Cardiac fibroblast (primary cell): ENCODE data around the gene PPP1R1B.
A peak's percentile ranks its signal among the peaks of the same experiment; 100 is the strongest.
"Not testable (repeated sequence)": the region's sequence is repeated elsewhere in the genome, so short reads cannot be mapped to it uniquely, and the experiment has no call there.

Experiments
- DNase-seq, 2 donors: peaks; one replicate each; pipeline versions ENCODE4 v3.0.0 to v3.0.0-alpha.2; 2010; ENCODE audit warnings: low read depth in 2 of 2
- H3K4me3 ChIP-seq, 2 donors: replicated peaks in 1 of 2; 1 replicate in 1 of 2; 2 replicates in 1 of 2; pipeline ENCODE4 v1.5.1; 2011; ENCODE audit warnings: low read depth in 2 of 2, low read length in 2 of 2, mild to moderate bottlenecking in 2 of 2, moderate library complexity in 1 of 2
- CTCF ChIP-seq: IDR thresholded peaks from one replicate; pipeline ENCODE4 v1.5.1; 2011; ENCODE audit warnings: low read depth, mild to moderate bottlenecking, low read length, inconsistent platforms

Gene PPP1R1B

DNA sequence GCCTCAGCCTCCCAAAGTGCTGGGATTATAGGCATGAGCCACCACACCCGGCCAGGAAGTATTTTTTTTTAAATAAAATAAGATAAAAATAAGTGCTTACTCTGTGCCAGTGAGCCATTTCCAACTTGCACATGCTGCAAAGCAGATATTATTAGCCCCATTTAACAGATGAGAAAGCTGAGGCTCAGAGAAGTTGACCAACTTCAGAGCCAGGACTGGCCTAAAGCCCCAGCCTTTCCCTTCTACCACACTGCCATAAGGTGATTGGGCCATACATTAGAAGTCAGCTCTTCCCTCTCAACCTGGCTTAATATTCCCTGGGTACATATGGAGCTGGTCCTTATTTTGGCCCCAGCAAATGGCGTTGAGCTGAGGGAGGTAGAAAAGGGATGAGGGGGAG lies 44.1 kb upstream of the PPP1R1B start:
- no peak for DNase-seq
- no peak for TF ChIP-seq CTCF

GRCh38 chr17:39590180-39590579 lies 36.6 kb upstream of the PPP1R1B start:
- not testable (repeated sequence) for H3K4me3 ChIP-seq, DNase-seq

More for the DNA sequence above, 44.1 kb upstream of the PPP1R1B start:
- H3K4me3 ChIP-seq: no peak overlapping the region

DNA sequence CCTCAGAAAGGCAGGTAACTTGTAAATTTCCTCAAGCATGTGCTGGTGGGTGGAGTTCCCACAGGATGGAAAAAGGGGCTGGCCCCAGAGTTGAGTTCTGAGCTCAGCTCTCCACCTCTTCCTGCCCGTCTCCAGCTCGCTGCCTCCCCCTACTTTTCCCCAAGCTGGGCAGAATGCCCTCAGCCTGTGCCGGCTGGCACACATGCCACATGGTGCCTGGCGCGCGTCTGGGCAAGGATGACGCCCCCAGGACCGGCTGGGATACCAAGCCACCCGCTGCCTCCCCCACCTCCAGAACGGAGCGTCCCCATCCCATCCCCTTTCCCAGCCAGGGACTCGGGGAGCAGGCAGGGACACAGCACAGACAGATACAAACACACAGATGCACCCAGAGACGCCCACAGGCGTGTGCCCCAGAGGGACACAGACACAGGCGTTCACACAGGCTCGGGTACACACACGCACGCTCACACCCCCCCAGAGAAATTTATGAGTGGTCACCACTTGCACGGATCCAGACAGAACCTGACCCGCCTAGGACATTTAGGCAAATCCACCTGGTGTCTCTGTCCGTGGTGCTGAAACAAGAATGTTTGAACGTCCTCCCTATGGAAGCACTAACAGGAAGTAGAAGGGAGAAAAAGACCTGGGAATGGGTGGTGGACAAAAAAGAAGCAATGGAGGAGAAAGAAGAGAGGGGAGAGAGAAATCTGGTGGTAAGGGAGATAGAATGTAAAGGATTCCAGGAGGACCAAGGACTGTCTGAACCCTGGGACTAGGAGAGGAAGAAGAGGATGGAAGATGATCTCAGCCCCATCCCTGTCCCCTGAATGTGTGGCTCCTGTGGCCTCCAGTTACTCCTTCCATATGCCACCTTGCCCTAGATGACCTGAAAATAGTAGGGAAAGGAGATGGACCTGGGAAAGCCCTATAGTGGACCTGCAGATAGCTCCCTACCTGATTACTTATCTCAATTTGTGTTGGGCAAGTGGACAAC lies 34.5 kb upstream of the PPP1R1B start:
- no peak overlapping the region for H3K4me3 ChIP-seq
- no peak for TF ChIP-seq CTCF
- DNase-seq: peak; percentile 53 to 58

GRCh38 chr17:39593371-39593770 lies 33.4 kb upstream of the PPP1R1B start:
- no peak for DNase-seq
- no peak overlapping the region for H3K4me3 ChIP-seq
- no peak for TF ChIP-seq CTCF

DNA sequence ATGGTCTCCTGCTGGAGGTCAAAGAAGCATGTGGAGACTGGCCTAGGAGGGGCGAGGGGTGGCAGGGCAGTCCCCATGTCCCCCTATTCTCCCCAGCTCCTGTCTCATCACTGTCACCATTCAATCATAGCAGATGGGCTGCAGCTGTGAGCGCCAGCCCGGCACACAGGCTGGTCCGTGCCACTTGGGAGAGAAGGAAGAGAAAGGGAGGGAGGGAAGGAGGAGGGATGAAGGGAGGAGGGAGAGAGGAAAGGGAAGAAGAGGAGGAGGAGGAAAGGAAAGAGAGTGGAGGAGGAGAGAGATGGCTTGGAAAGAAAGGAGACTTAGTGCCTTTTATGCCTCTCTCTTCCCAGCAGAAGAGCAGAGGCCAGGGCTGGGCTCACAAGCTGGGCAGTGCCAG lies 31.5 kb upstream of the PPP1R1B start:
- no peak overlapping the region for H3K4me3 ChIP-seq

GRCh38 chr17:39595928-39596510 lies 30.7 kb upstream of the PPP1R1B start:
- no peak overlapping the region for H3K4me3 ChIP-seq
- no peak for TF ChIP-seq CTCF
- DNase-seq: no peak

More for the DNA sequence above, 31.5 kb upstream of the PPP1R1B start:
- no peak for TF ChIP-seq CTCF
- no peak for DNase-seq

DNA sequence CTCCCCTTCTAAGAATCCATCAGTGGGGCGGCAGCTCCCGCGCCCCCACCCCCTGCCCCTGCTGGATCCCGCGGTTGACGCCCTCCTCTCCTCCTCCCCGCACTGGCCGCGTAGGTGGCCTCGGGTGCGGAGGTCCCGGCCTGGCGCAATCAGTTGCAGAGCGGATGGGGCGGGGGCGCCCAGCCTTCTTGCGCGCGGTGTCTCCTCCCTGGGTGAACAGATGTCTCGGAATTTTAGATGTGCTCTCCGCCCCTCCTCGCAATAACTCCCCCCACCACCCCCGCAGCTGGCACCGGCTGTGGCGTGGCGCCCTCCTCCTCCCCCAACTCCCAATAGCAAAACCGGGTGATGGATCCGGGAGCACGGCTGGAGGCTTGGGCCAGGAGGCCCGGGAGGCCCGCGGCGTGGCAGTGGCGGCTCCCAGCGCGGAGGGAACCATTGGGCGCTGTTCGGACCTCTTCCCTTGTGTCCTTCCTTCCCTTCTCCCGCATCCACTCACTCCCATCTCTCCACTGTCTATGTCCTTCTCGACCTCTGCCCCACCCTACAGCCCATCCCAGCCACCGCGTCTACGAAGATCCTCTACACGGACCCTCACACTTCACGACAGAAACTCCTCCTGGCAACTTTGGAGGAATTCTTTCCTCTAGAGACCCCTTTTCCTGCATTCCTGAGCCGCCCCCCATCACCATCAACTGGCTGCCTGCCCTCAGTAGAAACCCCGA lies 30.0 kb upstream of the PPP1R1B start:
- no peak for DNase-seq
- H3K4me3 ChIP-seq: no peak overlapping the region

More for the DNA sequence above, 30.0 kb upstream of the PPP1R1B start:
- TF ChIP-seq CTCF: no peak
